Renal cortex interstitium (tissue), 11 donors: ENCODE measurements around the gene EEPD1. TPM values are rescaled to one million over a fixed set of nuclear protein-coding genes. Genes with fewer than 3 reads are reported as not detected.

Experiments used
- DNase-seq, 11 donors: peaks; one replicate each; pipeline ENCODE4 v3.0.0-alpha.2; 2013; ENCODE audit warnings: low read depth in 9 of 11, low spot score in 4 of 11; ENCODE audit errors: extremely low read depth in 1 of 11
- polyA plus RNA-seq, 3 donors: library from polyadenylated mRNA; unstranded; fragments of 120-200 nt; gene quantifications; one replicate each; pipeline ENCODE4 v1.2.1, GENCODE V29; 2013; ENCODE audit not compliant: insufficient read length in 3 of 3

Gene EEPD1
- polyA plus RNA-seq, 3 donors, result 6.5 to 7.9 (median 6.6) TPM

DNA sequence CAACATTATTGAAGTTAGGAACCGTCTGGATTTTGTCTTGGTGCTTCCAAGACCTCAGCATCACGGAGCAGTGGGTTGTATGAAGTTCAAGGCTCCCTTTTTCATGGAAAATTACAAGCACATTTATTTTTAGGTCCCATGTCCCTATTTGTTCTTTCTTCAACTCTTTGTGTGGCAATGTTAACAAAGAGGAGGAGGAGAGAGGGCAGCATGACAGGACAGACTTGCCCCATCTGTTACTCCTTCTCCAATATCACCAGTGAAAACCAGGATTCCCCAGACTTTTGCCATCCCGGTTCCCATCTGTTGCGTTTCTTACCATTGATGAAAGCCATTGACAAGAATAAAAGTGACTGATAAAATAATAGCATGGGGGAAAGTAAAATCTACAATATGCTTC is 28.6 kb downstream of the EEPD1 start:
- DNase-seq, result no peak

- no peak for DNase-seq
Observed at GRCh38 chr7:36182854-36183604, 30.0 kb downstream of the EEPD1 start.

DNA sequence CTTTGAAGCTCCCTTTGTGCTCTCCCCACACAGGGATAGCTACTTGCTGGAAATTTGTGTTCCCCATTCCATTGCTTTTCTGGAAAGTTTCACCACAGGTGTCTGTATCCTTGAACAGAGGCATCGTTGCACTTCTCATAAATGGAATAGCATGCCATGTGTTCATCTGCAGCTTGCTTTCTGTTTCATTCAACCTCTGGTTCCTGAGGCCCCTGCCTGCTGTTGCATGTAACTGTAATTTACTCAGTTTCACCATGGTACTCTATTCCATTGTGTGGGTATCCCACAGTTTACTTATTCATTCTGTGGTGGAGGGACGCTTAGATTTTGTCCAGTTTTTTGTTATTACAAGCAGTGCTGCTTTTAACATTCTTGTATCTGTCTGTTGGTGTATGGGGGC is 32.0 kb downstream of the EEPD1 start:
- no peak for DNase-seq

GRCh38 chr7:36185756-36186155 is 32.7 kb downstream of the EEPD1 start:
- DNase-seq, result no peak

GRCh38 chr7:36186359-36187121 is 33.5 kb downstream of the EEPD1 start:
- DNase-seq, result no peak

- DNase-seq, result no peak
Observed at GRCh38 chr7:36188266-36188665, 35.2 kb downstream of the EEPD1 start.

DNA sequence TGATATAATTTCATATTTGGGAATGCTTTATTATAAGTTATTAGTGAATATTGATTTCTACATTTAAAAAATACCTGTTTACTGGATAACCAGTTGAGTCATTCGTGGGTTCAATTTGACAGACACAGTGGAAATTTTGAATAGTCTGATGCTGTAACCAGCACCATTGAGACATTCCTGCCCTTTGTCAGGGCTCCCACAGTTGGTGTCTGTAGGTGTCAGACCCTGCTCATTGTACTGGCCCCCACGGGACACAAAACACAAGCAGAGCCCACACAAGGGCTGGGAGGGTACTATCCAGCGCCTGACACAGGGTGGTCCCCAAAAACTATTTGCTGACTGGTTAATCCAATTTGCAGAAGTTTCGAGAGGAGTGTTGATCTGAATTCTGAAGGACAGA is 35.9 kb downstream of the EEPD1 start:
- no peak for DNase-seq

DNA sequence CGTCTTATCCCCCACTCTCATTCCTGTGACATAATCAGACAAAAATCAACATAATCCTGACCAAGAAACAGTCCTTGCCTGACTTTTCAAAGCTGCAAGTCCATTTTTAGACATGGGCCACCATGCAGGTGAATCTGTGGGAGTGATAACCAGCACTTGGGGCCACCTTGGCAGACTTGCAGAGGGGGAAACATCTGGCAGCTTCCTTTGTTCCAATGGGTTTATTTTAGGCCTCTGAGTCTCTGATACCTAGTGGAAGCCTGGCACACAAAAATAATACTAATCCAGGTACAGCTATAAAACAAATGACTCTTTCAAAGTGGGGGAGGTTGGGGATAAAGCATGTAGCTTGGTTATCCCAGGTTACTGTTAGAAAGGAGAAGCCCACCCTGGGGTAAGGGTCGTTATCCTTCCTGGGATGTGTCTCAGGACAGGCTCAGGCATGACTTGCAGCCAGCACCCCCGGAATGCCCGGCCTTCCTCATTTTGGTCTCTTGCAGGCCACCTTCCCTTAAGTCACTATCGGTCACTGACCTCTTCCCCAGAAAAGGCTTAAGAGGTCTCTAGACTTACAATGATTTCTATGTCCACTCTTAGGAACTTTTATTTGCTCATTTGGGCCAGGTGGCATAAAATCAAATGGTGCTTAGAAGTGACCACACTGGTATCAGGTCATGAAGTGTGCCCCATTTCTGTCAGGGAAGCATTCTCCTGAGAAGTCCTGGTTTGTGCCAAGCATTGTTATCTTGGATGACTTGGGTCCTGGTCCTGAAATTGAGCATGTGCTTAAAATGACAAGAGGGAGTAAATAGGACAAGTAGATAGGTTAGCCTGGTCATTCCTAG is 37.6 kb downstream of the EEPD1 start:
- no peak for DNase-seq

DNA sequence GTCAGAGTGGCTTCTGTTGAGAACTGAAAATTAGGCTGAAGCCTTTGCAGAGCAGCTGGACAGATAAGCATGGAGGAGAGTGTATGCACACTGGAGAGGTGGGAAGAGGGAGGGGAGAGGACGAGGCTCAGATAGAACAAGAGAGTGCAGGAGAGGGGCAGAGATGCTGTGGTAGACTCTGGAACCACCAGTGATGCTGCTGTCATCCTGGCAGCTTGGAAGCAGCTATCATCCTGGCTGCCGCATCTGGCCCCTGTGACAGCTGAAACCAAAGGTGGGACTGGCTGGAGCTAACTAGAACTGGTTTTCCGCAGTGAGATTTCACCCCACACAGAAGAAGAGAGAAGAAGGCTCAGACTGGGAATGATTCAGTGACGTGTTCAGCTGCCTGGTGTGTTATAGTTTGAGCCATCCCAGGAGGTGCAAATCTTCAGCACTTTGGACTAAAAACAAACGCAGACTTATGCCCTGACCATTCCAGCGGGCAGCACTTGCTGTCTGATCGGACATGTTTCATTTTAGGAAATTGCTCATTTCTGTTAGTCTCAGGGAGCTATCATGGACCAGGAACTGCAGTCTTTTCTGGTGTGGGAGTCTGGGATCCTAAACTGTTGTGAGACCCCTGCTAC is 38.4 kb downstream of the EEPD1 start:
- no peak for DNase-seq

- no peak for DNase-seq
Observed at GRCh38 chr7:36192053-36192824, 39.2 kb downstream of the EEPD1 start.

GRCh38 chr7:36192877-36193276 is 39.8 kb downstream of the EEPD1 start:
- no peak for DNase-seq

DNA sequence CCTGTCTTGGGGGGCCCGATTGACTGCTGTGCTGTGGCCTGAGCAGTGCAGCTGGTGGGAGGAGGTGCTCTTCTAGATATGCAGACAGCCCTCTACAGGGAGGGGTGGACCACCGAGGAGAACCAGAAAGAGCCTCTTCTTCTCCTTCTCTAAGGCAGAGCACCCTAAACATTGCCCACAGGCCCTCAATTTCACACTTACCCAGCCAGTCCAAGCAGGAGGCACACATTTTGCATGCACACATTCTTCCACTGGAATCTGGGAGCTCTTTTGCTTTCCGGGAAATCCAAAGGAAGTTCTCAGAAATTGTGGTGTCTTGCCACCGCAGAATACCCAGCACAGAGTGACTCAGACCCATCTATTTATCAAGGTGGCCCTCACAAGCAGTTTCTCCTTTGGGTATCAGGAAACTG is 45.8 kb downstream of the EEPD1 start:
- no peak for DNase-seq

GRCh38 chr7:36199329-36199728 is 46.3 kb downstream of the EEPD1 start:
- no peak for DNase-seq

GRCh38 chr7:36201122-36201723 is 48.2 kb downstream of the EEPD1 start:
- DNase-seq, result no peak

DNA sequence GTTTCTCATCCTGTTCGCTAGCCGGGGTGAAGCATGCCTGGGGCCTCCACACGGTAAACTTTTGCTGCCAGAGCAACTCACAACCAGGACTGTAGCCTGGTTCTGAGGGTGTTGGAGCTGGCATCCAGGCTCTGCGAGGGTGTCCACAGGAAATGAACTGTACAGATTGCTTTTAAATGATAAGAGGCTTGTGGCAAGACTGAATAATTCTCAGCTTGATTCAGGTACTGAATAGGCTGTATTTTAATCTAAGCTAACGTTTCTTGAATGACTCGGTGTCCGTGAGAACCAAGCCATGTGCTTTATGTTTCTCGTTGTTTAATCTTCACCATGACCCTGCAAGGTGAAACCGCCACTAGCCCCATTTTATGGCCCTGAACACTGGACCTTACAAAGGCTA is 49.3 kb downstream of the EEPD1 start:
- DNase-seq, result no peak

DNA sequence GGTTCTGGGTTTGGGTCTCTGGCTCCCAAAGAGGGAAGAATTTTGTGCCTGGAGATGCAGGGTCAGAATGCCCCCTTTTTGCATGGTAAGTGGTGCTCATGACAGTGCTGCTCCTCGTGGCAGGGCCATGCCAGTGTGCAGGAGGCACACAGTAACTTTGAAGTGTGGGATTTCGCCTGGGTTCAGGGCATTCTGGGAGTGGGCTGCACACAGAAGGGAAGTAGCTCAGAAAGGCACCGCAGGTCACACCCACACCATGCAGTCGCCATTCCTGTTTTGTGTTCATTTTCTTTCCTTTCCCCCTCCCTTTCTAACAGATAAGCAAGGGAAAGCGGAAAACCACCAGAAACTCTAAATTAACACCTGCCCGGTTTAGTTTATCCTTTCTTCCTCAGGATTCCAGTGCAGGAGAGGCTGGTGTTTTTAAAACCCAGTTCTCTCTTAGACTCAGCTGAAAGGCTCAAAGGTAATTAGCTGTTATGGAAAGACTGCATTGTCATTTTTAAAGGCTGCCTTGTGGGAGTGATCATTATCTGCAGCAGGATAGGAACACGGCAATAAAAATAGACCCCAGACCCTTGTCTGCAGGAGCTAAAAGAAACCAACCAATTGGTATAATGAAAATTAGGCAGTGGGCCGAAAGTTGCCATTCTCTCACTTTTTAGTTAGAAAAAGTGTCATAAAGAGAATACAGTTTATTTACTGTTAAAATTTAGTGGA is 50.2 kb downstream of the EEPD1 start:
- DNase-seq, result no peak

GRCh38 chr7:36204044-36204663 is 51.1 kb downstream of the EEPD1 start:
- DNase-seq, result no peak
